K562 (cell line): ENCODE data around the gene SIK3. TPM values are rescaled to one million over a fixed set of nuclear protein-coding genes. Genes with fewer than 3 reads are reported as not detected.
A peak's percentile ranks its signal among the peaks of the same experiment; 100 is the strongest.

Experiments used
- CTCF ChIP-seq, 3 experiments: IDR thresholded peaks in 2 of 3; conservative IDR thresholded peaks in 1 of 3; 2 replicates each; pipeline ENCODE4 v1.5.1; 2011 to 2012; ENCODE audit warnings: low read length in 3 of 3, mild to moderate bottlenecking in 3 of 3, control low read depth in 2 of 3, improper control_type of control experiment in 1 of 3, inconsistent platforms in 1 of 3, low read depth in 1 of 3, mixed read lengths in 1 of 3, moderate library complexity in 1 of 3; ENCODE audit not compliant: insufficient read depth in 2 of 3
- DIDO1 ChIP-seq: fragments of 450-650 bp; IDR thresholded peaks from 2 replicates; pipeline ENCODE4 v1.6.1; 2016; ENCODE audit warnings: low read depth, missing biosample characterization, missing genetic modification characterization
- FOXM1 ChIP-seq, 2 experiments: fragments of 450-650 bp in 1 of 2; sonication (generic) in 1 of 2; formaldehyde crosslinking in 1 of 2; IDR thresholded peaks; 2 replicates each; pipeline versions ENCODE4 v1.6.1 to v1.9.0; 2017 to 2022; ENCODE audit warnings: low read depth in 2 of 2, mild to moderate bottlenecking in 2 of 2, missing genetic modification reagents in 1 of 2, moderate library complexity in 1 of 2
- GATAD2A ChIP-seq: fragments of 450-650 bp; IDR thresholded peaks from 2 replicates; pipeline ENCODE4 v1.6.1; 2017
- HINFP ChIP-seq: fragments of 450-650 bp; conservative IDR thresholded peaks from 2 replicates; pipeline ENCODE4 v1.6.1; 2016; ENCODE audit warnings: missing genetic modification characterization, low read depth, mild to moderate bottlenecking, control low read depth, missing compliant biosample characterization
- MLLT1 ChIP-seq, 2 experiments: fragments of 450-650 bp; IDR thresholded peaks; 2 replicates each; pipeline ENCODE4 v1.6.1; 2016
- ZBTB33 ChIP-seq: sonication (generic); formaldehyde crosslinking; IDR thresholded peaks from 2 replicates; pipeline ENCODE4 v1.8.1; 2023; ENCODE audit warnings: mild to moderate bottlenecking, missing genetic modification reagents
- ZNF24 ChIP-seq: fragments of 450-650 bp; IDR thresholded peaks from 2 replicates; pipeline ENCODE4 v1.6.1; 2016
- ZNF512 ChIP-seq: IDR thresholded peaks from 2 replicates; pipeline ENCODE4 v1.6.1; 2016; ENCODE audit warnings: missing genetic modification characterization, missing compliant biosample characterization
- ZNF707 ChIP-seq: fragments of 250-450 bp; sonication (Bioruptor Pico); conservative IDR thresholded peaks from 2 replicates; pipeline ENCODE4 v1.8.0; 2022; ENCODE audit warnings: inconsistent platforms, mild to moderate bottlenecking, moderate library complexity
- ZNF780A ChIP-seq: fragments of 250-450 bp; sonication (Bioruptor Pico); IDR thresholded peaks from 2 replicates; pipeline ENCODE4 v1.5.0; 2021; ENCODE audit warnings: mild to moderate bottlenecking
- polyA plus RNA-seq, 8 experiments: library from polyadenylated mRNA; depleted of rRNA in 4 of 8; stranded (reverse) in 5 of 8; unstranded in 3 of 8; fragments of >200 nt; fragmentation: Nextera tagmentation in 2 of 8; fragmentation: Illumina TruSeq in 1 of 8; extraction: Ambion mirVana in 2 of 8; extraction: Trizol in 1 of 8; gene quantifications; 2 replicates each; pipeline versions ENCODE4 v1.2.1 to v1.2.3, GENCODE V29; 2011 to 2014; ENCODE audit warnings: inconsistent platforms in 1 of 8, missing spikeins in 1 of 8
- total RNA-seq, 7 experiments: library from RNA; depleted of rRNA in 6 of 7; stranded (reverse); fragments of >200 nt in 6 of 7; fragmentation: Illumina TruSeq in 2 of 7; extraction: Trizol in 2 of 7; gene quantifications; 2 replicates each; pipeline versions ENCODE4 v1.2.1 to v1.2.3, GENCODE V29; 2011 to 2021; ENCODE audit warnings: low replicate concordance in 1 of 7

SIK3 gene
- total and polyA plus RNA-seq, 9 of the 15 experiments (the other 6 are each of a cell fraction or from before 2014, with no cell fraction given): 1.6 to 21.6 (median 8.0) TPM

GRCh38 chr11:117143871-117144476 is 45.7 kb upstream of the SIK3 start, which contains the start of gene PAFAH1B2 (continued):
- no peak for TF ChIP-seq CTCF (IDR thresholded peaks at IDR 0.05 in 2 of 3, conservative IDR thresholded peaks at IDR 0.05 in 1 of 3; ENCODE audit: insufficient read depth in 2 of 3, low read depth in 1 of 3, low read length in 3 of 3)
- TF ChIP-seq GATAD2A: peak; percentile 78; the same call in 1 of the 2 replicates
- no peak for TF ChIP-seq ZNF512 (tag)
- TF ChIP-seq ZBTB33 (CRISPR knock-in tag): peak; percentile 54
- TF ChIP-seq HINFP (tag): no peak
- no peak for TF ChIP-seq ZNF707 (CRISPR knock-in tag)
- no peak for TF ChIP-seq ZNF24
- TF ChIP-seq FOXM1 (IDR thresholded peaks at IDR 0.05; ENCODE audit: low read depth): no peak
- TF ChIP-seq FOXM1 (CRISPR knock-in tag; IDR thresholded peaks at IDR 0.05; ENCODE audit: low read depth): 0 out of 2 replicates have a peak, but pooled peaks have one; percentile 65
- TF ChIP-seq DIDO1: no peak
- TF ChIP-seq ZNF780A (CRISPR knock-in tag): no peak
- TF ChIP-seq MLLT1 (IDR thresholded peaks at IDR 0.05): peak in 1 of 2 experiments; percentile 52; a peak in 1 of 4 replicates
